Calu3 (cell line): ENCODE measurements around the gene SLC17A1. TPM values are rescaled to one million over a fixed set of nuclear protein-coding genes. Genes with fewer than 3 reads are reported as not detected.

Experiments
- BruUV-seq: library from RNA; stranded (reverse); fragments of 400-500 nt; replicated peaks from 2 replicates; lab custom pipeline; 2021; lab: Mats Ljungman, UMichigan
- CTCF ChIA-PET: fragments of 300-600 bp; sonication (Branson Sonifier 250); formaldehyde crosslinking; loops from one replicate; lab custom pipeline; 2022; ENCODE audit warnings: antibody characterized with exemption; lab: Charles Lee
- DNase-seq: peaks from one replicate; pipeline ENCODE4 v3.0.0; 2022
- H3K27ac Mint-ChIP-seq: one replicate; pipeline ENCODE4 v1.8.0; 2022; ENCODE audit warnings: mixed read lengths; ENCODE audit not compliant: unreplicated experiment
- H3K27me3 Mint-ChIP-seq: one replicate; pipeline ENCODE4 v1.8.0; 2022; ENCODE audit warnings: mixed read lengths; ENCODE audit not compliant: unreplicated experiment
- H3K36me3 Mint-ChIP-seq: one replicate; pipeline ENCODE4 v1.8.0; 2022; ENCODE audit warnings: mild to moderate bottlenecking, moderate library complexity, mixed read lengths; ENCODE audit not compliant: insufficient read depth, unreplicated experiment
- H3K4me1 Mint-ChIP-seq: one replicate; pipeline ENCODE4 v1.8.0; 2022; ENCODE audit warnings: mild to moderate bottlenecking, low read depth, mixed read lengths; ENCODE audit not compliant: unreplicated experiment
- H3K4me3 Mint-ChIP-seq: one replicate; pipeline ENCODE4 v1.8.0; 2022; ENCODE audit warnings: mild to moderate bottlenecking, low read depth, moderate library complexity, mixed read lengths; ENCODE audit not compliant: unreplicated experiment
- H3K9me3 Mint-ChIP-seq: one replicate; pipeline ENCODE4 v1.8.0; 2022; ENCODE audit warnings: low read depth, mixed read lengths; ENCODE audit not compliant: unreplicated experiment
- CTCF ChIP-seq: fragments of 200-600 bp; IDR thresholded peaks from one replicate; pipeline ENCODE4 v1.8.0; 2022; ENCODE audit warnings: antibody characterized with exemption; ENCODE audit not compliant: unreplicated experiment
- intact Hi-C: fragments of 100-400 bp; cut with micrococcal nuclease; formaldehyde crosslinking; loops from one replicate; pipeline ENCODE4 v1.10.0; 2022; ENCODE audit not compliant: unreplicated experiment
- total RNA-seq: library from RNA; stranded (reverse); gene quantifications from 2 replicates; pipeline ENCODE4 v1.2.3, GENCODE V29; 2022

Gene SLC17A1
- total RNA-seq, 1 experiment from 2014 or later: not detected

- H3K36me3 Mint-ChIP-seq: no peaks in the 10 kb centered on the region
- intact Hi-C loops: no loop called here
- CTCF ChIA-PET: interaction anchor here (1.0 kb wide), 1 partner anchor 35 kb away, joined by 3 read pairs; no protein-coding TSS in a partner anchor
- H3K27me3 Mint-ChIP-seq: no peaks in the 10 kb centered on the region
- DNase-seq: no peak
- TF ChIP-seq CTCF: no peak
- H3K4me3 Mint-ChIP-seq: no peak overlapping the region
- BruUV-seq: no TSS peak
- no peak overlapping the region for H3K27ac Mint-ChIP-seq
- H3K9me3 Mint-ChIP-seq: peaks cover 10% of the 10 kb centered on the region
- peaks cover 28% of the 10 kb centered on the region for H3K4me1 Mint-ChIP-seq
These were observed 31.5 kb upstream of the SLC17A1 start for GRCh38 chr6:25863360-25863759.

GRCh38 chr6:25862199-25862598 lies 30.3 kb upstream of the SLC17A1 start:
- DNase-seq: no peak
- CTCF ChIA-PET: no interaction called here
- TF ChIP-seq CTCF: no peak
- intact Hi-C loops: no loop called here
- Mint-ChIP-seq H3K4me1 (peaks cover 35% of the 10 kb centered on the region), H3K9me3 (peaks cover 10% of the 10 kb centered on the region), H3K27ac (no peak overlapping the region), H3K4me3 (no peak overlapping the region), H3K27me3 (no peaks in the 10 kb centered on the region), H3K36me3 (no peaks in the 10 kb centered on the region)
- BruUV-seq: no TSS peak

GRCh38 chr6:25852756-25853155 lies 20.9 kb upstream of the SLC17A1 start:
- peaks cover under 1% of the 10 kb centered on the region for H3K4me1 Mint-ChIP-seq
- no peak for TF ChIP-seq CTCF
- H3K9me3 Mint-ChIP-seq: no peaks in the 10 kb centered on the region
- H3K4me3 Mint-ChIP-seq: no peak overlapping the region
- H3K36me3 Mint-ChIP-seq: no peaks in the 10 kb centered on the region
- intact Hi-C loops: no loop called here
- H3K27me3 Mint-ChIP-seq: no peaks in the 10 kb centered on the region
- BruUV-seq: no TSS peak
- DNase-seq: no peak
- CTCF ChIA-PET: no interaction called here
- no peak overlapping the region for H3K27ac Mint-ChIP-seq

- CTCF ChIA-PET: no interaction called here
- no peak for TF ChIP-seq CTCF
- no peak overlapping the region for H3K4me3 Mint-ChIP-seq
- BruUV-seq: no TSS peak
- H3K36me3 Mint-ChIP-seq: no peaks in the 10 kb centered on the region
- intact Hi-C loops: no loop called here
- H3K9me3 Mint-ChIP-seq: no peaks in the 10 kb centered on the region
- no peaks in the 10 kb centered on the region for H3K4me1 Mint-ChIP-seq
- H3K27me3 Mint-ChIP-seq: no peaks in the 10 kb centered on the region
- H3K27ac Mint-ChIP-seq: no peak overlapping the region
- no peak for DNase-seq
These were observed 20.1 kb upstream of the SLC17A1 start for GRCh38 chr6:25851961-25852360.
